NCI-H187 (cell line): ENCODE results near the gene GH1.
"Not testable (repeated sequence)": the region's sequence is repeated elsewhere in the genome, so short reads cannot be mapped to it uniquely, and the experiment has no call there.

ENCODE experiments used
- DNase-seq, 2 experiments: peaks; one replicate each; lab custom pipeline; 2025; lab: John Stamatoyannopoulos, UW

GH1 gene

DNA sequence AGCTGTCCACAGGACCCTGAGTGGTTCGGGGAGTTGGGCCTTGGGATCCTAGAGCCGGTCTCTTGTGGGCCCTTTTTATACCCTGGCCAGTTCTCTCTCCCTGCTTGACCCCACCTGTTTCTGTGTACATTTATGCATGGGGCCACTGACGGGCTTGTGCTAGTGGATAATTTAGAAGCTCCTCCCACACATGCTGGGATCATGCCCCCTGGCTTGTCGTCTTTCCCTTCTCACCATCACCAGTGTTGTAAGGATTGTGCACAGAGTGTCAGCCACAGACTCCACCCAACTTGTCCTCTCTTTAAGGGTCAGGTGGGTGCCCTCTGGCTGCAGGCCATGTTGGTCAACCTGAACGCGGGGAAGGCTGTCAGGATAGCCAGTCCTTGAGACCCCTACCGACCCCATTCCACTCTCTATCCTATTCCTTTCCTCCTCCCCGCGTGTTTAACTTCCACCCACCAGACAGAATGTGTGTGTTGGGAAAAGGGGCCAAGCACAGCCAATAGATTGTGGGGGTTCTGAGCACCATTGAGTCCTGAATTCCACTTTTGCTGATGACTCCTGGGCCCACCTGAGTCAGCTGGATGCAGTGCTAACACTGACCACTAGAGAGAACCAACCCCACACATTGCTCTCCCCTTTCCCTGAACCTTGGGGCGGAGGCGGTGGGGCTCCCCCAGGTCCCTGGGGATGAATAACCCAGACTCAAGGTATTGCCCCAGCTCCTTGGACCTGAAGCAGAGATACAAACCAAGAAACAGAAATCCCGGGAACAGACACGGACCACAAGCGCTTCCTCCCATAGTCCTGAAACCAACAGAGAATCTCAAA, 21.9 kb downstream of the GH1 start, which contains the start of gene CSH1:
CSH1 (minus strand) TSS at position 51 of the 831 bp plus-strand sequence. CDS start 63 bp downstream, outside the sequence.
- DNase-seq = not testable (repeated sequence)

DNA sequence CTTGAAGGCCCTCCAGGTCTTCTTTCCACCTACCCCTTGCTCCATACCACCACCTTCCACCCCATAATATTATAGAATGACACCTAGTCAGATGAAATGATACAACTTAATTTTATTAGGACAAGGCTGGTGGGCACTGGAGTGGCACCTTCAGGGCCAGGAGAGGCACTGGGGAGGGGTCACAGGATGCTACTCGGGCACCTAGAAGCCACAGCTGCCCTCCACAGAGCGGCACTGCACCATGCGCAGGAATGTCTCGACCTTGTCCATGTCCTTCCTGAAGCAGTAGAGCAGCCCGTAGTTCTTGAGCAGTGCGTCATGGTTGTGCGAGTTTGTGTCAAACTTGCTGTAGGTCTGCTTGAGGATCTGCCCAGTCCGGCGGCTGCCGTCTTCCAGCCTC, 23.8 kb downstream of the GH1 start:
- DNase-seq = not testable (repeated sequence)

- DNase-seq = not testable (repeated sequence)
Measured at GRCh38 chr17:63894021-63894420, 24.6 kb downstream of the GH1 start.

DNA sequence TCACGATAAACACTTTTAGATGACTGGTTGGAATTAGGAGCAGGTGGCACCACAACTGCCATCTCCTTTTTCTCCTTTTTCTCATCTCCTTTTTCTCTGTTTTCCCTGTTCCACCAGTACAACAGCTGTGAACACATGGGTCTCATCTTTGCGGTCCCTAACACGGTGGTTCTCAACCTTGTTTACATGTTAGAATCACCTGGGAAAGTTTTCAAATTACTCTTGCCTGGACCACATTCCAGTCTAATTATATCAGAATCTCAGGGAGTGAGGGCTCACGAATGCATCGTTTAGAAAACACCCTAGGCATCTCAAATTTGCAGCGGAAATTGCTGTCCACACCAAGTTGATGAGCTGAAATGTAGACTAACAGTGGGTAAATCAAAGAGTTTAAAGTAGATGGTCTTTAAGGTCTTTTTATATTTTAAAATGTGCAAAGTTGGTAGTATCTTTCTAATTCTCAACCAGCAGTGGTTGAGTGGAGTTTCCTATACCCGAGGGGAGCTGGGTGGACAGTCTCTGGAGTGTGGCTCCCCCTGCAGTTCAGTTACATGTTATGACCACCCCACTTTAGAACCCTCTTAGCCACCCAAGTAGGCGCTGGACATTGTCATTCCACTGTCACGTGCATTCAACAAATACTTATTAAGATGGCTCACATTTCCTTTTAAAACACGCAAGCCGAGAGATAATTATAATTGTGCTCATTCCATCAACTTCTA, 26.2 kb downstream of the GH1 start:
- not testable (repeated sequence) for DNase-seq

- not testable (repeated sequence) for DNase-seq
Measured at GRCh38 chr17:63889026-63889848, 29.4 kb downstream of the GH1 start.

- not testable (repeated sequence) for DNase-seq
Measured at GRCh38 chr17:63885119-63885518, 33.5 kb downstream of the GH1 start.

DNA sequence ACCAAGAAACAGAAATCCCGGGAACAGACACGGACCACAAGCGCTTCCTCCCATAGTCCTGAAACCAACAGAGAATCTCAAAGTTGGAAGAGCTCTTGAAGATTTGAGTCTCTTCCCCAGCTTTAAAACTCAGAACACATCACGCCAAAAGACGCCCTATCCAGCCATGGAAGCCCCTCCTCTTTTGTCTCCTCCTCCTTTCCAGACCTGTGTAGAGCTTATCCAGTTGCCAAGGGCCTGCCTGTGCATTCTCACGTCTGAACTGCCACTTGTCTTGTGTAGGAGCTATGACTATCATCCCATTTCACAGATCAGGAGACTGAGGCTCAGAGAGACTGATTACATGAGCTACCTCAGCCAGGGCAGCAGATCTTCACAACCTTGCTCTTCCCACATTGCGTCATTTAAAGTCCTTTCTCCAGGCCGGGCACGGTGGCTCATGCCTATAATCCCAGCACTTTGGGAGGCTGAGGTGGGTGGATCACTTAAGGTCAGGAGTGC, 36.0 kb downstream of the GH1 start:
- DNase-seq = not testable (repeated sequence)

DNA sequence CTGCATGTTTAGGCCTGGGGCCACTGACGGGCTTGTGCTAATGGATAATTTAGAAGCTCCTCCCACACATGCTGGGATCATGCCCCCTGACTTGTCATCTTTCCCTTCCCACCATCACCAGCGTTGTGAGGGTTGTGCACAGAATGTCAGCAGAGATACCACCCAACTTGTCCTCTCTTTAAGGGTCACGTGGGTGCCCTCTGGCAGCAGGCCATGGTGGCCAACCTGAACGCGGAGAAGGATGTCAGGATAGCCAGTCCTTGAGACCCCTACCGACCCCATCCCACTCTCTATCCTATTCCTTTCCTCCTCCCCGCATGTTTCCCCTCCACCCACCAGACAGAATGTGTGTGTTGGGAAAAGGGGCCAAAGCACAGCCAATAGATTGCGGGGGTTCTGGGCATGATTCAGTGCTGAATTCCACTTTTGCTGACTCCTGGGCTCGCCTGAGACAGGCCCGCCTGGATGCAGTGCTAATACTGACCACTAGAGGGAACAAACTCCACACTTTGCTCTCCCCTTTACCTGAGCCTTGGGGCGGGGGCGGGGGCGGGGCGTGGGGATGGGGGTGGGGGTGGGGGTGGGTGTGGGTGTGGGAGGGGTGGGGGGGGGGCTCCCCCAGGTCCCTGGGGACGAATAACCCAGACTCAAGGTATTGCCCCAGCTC, 36.6 kb downstream of the GH1 start, which contains the start of gene GH2:
GH2 (minus strand) TSS at position 10 of the 667 bp plus-strand sequence. CDS start 143 bp downstream, outside the sequence.
- no peak for DNase-seq

GRCh38 chr17:63881337-63881736, 37.3 kb downstream of the GH1 start:
- not testable (repeated sequence) for DNase-seq

DNA sequence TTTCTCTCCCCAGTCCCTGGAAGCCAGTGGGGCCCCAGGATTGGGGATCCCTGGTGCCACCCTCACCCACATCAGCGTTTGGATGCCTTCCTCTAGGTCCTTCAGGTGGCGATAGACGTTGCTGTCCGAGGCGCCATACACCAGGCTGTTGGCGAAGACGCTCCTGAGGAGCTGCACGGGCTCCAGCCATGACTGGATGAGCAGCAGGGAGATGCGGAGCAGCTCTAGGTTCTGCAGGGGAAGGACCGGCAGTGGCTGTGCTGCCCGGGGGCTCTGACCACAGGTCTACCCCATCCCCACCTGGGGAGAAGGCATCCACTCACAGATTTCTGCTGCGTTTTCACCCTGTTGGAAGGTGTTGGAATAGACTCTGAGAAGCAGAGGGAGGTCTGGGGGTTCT, 37.9 kb downstream of the GH1 start:
- DNase-seq = no peak

DNA sequence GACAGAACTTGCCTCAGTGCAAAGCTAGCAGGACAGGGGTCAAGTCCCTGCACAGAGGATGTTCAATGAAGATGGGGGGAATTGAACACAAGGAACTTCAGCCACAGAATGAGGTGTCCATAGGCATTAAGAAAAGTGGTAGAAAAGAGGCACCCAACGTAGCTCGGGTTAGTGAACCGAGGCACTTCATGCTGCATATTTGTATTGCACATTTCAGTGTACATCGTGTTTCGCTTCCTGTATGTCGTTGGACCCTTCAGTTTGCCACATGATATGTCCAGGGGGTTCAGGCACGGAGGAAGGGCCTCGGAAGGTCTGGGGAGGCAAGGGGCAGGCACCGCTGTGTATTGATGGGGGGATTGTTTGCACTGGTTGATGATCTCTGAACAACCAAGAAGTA, 40.2 kb downstream of the GH1 start:
- DNase-seq = not testable (repeated sequence)

DNA sequence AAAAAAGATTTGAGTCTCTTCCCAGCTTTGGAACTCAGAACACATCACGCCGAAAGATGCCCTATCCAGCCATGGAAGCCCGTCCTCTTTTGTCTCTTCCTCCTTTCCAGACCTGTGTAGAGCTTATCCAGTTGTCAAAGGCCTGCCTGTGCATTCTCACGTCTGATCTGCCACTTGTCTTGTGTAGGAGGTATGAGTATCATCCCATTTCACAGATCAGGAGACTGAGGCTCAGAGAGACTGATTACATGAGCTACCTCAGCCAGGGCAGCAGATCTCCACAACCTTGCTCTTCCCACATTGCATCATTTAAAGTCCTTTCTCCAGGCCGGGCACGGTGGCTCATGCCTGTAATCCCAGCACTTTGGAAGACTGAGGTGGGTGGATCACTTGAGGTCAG, 43.9 kb downstream of the GH1 start:
- DNase-seq = not testable (repeated sequence)

DNA sequence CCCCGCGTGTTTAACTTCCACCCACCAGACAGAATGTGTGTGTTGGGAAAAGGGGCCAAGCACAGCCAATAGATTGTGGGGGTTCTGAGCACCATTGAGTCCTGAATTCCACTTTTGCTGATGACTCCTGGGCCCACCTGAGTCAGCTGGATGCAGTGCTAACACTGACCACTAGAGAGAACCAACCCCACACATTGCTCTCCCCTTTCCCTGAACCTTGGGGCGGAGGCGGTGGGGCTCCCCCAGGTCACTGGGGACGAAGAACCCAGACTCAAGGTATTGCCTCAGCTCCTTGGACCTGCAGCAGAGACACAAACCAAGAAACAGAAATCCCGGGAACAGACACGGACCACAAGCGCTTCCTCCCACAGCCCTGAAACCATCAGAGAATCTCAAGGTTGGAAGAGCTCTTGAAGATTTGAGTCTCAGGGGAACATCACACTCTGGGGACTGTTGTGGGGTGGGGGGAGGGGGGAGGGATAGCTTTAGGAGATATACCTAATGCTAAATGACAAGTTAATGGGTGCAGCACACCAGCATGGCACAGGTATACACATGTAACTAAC, 44.5 kb downstream of the GH1 start:
- not testable (repeated sequence) for DNase-seq

DNA sequence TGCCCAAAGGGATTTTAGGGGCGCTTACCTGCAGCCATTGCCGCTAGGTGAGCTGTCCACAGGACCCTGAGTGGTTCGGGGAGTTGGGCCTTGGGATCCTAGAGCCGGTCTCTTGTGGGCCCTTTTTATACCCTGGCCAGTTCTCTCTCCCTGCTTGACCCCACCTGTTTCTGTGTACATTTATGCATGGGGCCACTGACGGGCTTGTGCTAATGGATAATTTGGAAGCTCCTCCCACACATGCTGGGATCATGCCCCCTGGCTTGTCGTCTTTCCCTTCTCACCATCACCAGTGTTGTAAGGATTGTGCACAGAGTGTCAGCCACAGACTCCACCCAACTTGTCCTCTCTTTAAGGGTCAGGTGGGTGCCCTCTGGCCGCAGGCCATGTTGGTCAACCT, 45.1 kb downstream of the GH1 start, which contains the start of gene CSH2:
CSH2 (minus strand) TSS at position 101 of the 400 bp plus-strand sequence; CDS start at position 38, 63 bp downstream.
- not testable (repeated sequence) for DNase-seq

GRCh38 chr17:63871646-63872365, 46.8 kb downstream of the GH1 start:
- not testable (repeated sequence) for DNase-seq

- DNase-seq = not testable (repeated sequence)
Measured at GRCh38 chr17:63870292-63870665, 48.4 kb downstream of the GH1 start.

DNA sequence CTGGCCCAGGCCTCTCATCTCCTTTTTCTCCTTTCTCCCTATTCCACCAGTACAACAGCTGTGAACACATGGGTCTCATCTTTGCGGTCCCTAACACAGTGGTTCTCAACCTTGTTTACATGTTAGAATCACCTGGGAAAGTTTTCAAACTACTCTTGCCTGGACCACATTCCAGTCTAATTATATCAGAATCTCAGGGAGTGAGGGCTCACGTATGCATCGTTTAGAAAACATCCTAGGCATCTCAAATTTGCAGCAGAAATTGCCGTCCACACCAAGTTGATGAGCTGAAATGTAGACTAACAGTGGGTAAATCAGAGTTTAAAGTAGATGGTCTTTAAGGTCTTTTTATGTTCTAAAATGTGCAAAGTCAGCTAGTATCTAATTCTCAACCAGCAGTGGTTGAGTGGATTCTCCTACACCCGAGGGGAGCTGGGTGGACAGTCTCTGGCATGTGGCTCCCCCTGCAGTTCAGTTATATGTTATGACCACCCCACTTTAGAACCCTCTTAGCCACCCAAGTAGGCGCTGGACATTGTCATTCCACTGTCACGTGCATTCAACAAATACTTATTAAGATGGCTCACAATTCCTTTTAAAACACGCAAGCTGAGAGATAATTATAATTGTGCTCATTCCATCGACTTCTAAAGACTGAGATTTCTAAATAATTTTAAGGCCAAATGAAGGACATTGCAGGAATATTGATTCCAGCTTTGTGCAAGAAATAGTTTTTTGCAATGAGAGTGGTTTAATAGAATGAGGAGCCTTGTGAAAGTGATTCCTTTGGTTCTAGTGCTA, 48.9 kb downstream of the GH1 start:
- DNase-seq = not testable (repeated sequence)
